MV-4-11 (cell line): ENCODE measurements around the gene TMEM127.
"Not testable (repeated sequence)": the region's sequence is repeated elsewhere in the genome, so short reads cannot be mapped to it uniquely, and the experiment has no call there.

Source experiments
- DNase-seq: peaks from one replicate; lab custom pipeline; 2025; lab: John Stamatoyannopoulos, UW

The TMEM127 gene

GRCh38 chr2:96241227-96241626, 24.6 kb downstream of the TMEM127 start:
- DNase-seq: no peak

GRCh38 chr2:96240341-96241038, 25.3 kb downstream of the TMEM127 start:
- no peak for DNase-seq

GRCh38 chr2:96239745-96240264, 26.0 kb downstream of the TMEM127 start:
- no peak for DNase-seq

GRCh38 chr2:96239091-96239490, 26.7 kb downstream of the TMEM127 start:
- DNase-seq: no peak

- DNase-seq: no peak
Observed at GRCh38 chr2:96238266-96238665, 27.5 kb downstream of the TMEM127 start.

- no peak for DNase-seq
Observed at GRCh38 chr2:96236882-96237281, 28.9 kb downstream of the TMEM127 start.

- peak; percentile 75 for DNase-seq
Observed at GRCh38 chr2:96233880-96234316, 31.9 kb downstream of the TMEM127 start.

- DNase-seq: peak; percentile 35
Observed at GRCh38 chr2:96233436-96233835, 32.4 kb downstream of the TMEM127 start.

- DNase-seq: no peak
Observed at GRCh38 chr2:96231316-96231715, 34.5 kb downstream of the TMEM127 start.

GRCh38 chr2:96225016-96225533, 40.7 kb downstream of the TMEM127 start:
- DNase-seq: peak; percentile 97

GRCh38 chr2:96221106-96221505, 44.7 kb downstream of the TMEM127 start:
- peak; percentile 81 for DNase-seq

GRCh38 chr2:96219959-96220358, 45.8 kb downstream of the TMEM127 start:
- not testable (repeated sequence) for DNase-seq

GRCh38 chr2:96218508-96219131, 47.2 kb downstream of the TMEM127 start:
- peak; percentile 72 for DNase-seq

- DNase-seq: no peak
Observed at GRCh38 chr2:96214554-96214953, 51.2 kb downstream of the TMEM127 start.

- no peak for DNase-seq
Observed at GRCh38 chr2:96213379-96213778, 52.4 kb downstream of the TMEM127 start.

GRCh38 chr2:96212339-96212738, 53.5 kb downstream of the TMEM127 start:
- no peak for DNase-seq

- no peak for DNase-seq
Observed at GRCh38 chr2:96209729-96210085, 56.1 kb downstream of the TMEM127 start.

GRCh38 chr2:96209011-96209728, 56.6 kb downstream of the TMEM127 start:
- DNase-seq: no peak

GRCh38 chr2:96208143-96209010, 57.4 kb downstream of the TMEM127 start, which contains the start of gene STARD7:
STARD7 (minus strand) TSS chr2:96208827; CDS start chr2:96208434, 393 bp downstream.
- peak; percentile 95 for DNase-seq

GRCh38 chr2:96207774-96208142, 58.0 kb downstream of the TMEM127 start:
- DNase-seq: no peak

- DNase-seq: no peak
Observed at GRCh38 chr2:96207073-96207773, 58.6 kb downstream of the TMEM127 start.
